HG03097 (cell line): Measurements from ENCODE around the gene SHLD3.
A peak's percentile ranks its signal among the peaks of the same experiment; 100 is the strongest.
"Not testable (repeated sequence)": the region's sequence is repeated elsewhere in the genome, so short reads cannot be mapped to it uniquely, and the experiment has no call there.

Source experiments
- ATAC-seq: cut with Tn5 transposase; IDR thresholded peaks from one replicate; pipeline ENCODE4 v1.9.1; 2021; ENCODE audit not compliant: unreplicated experiment, low FRiP score

Gene SHLD3

GRCh38 chr5:65624571-65625555 is at the start of gene SHLD3, which contains the start of gene TRAPPC13:
Gene SHLD3, plus strand, starts transcription at chr5:65625027. Its CDS starts 4,561 bp downstream, at chr5:65629588.
Gene TRAPPC13, plus strand, starts transcription at chr5:65625027. Its CDS starts 34 bp downstream, at chr5:65625061.
- peak; percentile 66 for ATAC-seq

DNA sequence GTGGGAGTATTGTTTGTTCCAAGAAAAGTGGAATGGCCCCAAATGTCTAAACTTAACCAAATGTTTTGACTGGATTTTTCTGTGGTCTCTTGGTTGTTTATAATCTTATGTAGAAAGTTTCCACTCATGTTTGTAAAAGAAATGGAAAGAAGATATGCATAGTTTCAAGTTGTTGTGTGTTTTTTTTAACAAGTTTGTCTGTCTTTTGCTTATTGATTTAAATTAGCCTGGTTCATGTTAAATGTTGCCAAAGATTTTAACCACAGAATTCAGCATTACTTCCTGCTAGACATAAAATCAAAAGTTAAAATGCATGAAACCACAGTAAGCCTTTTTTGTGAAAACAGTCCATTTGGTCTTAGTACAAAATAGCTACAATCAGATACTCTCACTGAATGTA is 47.7 kb upstream of the SHLD3 start:
- ATAC-seq, result no peak

GRCh38 chr5:65588694-65589093 is 36.1 kb upstream of the SHLD3 start:
- no peak for ATAC-seq

- not testable (repeated sequence) for ATAC-seq
Measured at GRCh38 chr5:65601761-65602160, 23.1 kb upstream of the SHLD3 start.

DNA sequence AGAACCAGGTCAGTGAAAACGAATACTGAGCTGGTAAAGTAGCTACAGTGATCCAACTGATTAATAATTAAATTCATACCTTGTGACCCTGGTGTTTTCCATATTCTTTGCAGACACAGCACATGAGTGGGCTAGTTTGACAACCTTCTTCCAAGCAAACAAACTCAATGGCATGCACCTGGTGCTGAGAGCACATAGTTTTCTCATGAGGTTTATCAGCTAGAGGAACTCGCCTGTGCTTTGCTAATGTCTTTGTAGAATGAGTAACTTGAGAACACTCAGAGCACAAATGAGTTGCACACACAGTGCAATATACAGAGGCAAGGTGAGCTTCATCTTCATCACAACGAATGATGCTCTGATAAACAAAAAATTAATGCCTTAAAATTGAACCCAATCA is 13.3 kb upstream of the SHLD3 start:
- no peak for ATAC-seq

- ATAC-seq, result no peak
Measured at GRCh38 chr5:65612298-65612907, 12.4 kb upstream of the SHLD3 start.

DNA sequence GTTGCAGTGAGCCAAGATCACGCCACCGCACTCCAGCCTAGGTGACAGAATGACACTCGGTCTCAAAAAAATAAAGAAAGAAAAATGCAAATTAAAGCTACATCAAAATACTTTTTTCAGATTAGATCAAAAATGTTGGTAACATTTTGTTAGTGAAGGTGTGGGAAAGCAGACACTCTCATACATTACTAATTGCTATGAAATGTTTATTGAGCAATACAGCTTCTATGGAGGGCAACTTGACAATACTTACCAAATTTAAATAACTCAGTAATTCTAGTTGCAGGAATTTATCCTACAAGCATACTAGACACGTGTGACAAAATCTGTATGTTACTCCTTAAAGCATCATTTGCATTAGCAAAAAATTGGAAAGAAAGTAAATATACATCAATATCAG is 4.8 kb upstream of the SHLD3 start:
- ATAC-seq, result no peak

DNA sequence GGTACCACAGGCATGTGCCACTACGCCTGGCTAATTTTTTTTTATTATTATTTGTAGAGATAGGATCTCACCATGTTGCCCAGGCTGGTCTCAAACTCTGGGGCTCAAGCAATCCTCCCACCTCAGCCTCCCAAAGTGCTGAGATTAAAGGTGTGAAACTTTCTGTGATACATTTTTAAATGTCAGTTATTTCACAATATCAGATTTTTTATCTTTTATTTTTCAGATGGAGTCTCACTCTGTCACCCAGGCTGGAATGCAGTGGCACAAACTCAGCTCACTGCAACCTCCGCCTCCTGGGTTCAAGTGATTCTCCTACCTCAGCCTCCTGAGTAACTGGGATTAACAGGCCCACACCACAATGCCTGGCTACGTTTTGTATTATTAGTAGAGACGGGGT is 2.9 kb upstream of the SHLD3 start:
- ATAC-seq, result not testable (repeated sequence)

- ATAC-seq, result no peak
Measured at GRCh38 chr5:65623482-65623881, 1.3 kb upstream of the SHLD3 start.

- ATAC-seq, result peak; percentile 90
Measured at GRCh38 chr5:65624025-65624570, 729 bp upstream of the SHLD3 start, which contains the start of gene TRIM23. Gene TRIM23, minus strand, starts transcription at chr5:65624333. Its CDS starts 59 bp downstream, at chr5:65624274.

DNA sequence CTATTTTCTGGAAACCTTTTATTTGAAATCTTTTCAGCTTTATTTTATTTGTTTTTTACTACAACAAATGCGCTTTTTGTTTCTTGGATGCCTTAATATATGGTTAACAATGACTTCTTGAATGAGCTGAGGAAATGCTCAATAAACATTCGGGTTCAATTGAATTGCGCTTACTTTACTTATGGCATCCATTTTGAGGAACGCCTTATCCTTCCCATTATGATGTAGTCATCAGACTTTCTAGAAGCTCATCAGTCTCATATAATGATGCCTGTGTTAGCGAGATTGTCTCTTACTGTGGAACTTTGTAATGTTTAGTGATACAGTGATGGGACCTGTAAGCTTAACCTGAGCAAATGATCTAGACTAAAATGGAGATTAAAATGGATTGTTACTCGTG is 916 bp downstream of the SHLD3 start:
- no peak for ATAC-seq

DNA sequence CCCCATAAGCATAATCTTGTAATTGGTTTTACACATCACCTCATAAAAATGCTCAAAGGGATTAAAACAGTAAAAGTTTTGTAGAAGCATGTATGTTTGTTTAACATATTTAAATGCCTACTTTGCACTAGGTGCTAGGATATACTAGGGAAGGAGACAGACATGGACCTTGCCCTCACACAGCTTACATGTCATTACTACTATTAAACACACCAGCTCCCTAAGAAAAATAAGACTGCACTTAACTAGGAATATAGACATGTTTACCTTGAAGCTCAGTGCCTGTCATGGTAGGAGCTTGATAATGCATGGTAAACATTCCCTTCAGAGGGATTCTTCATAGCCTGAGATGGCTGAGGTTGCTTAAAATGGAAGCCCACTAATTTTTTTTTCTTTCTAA is 6.2 kb downstream of the SHLD3 start:
- no peak for ATAC-seq

DNA sequence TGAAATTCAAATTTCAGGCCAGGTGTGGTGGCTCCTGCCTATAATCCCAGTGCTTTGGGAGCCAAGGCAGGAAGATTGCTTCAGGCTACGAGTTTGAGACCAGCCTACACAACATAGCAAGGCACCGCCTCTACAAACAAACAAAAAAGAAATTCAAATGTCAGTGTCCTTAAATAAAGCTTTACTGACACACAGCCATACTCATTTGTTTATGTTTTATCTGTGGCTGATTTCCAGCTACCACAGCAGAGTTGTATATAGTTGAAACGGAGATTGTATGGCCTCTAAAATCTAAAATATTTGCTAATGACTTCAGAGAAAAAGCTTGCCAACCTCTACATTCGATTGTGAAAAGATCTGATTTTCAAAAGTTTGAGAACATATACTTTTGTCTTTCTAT is 15.4 kb downstream of the SHLD3 start:
- ATAC-seq, result no peak

DNA sequence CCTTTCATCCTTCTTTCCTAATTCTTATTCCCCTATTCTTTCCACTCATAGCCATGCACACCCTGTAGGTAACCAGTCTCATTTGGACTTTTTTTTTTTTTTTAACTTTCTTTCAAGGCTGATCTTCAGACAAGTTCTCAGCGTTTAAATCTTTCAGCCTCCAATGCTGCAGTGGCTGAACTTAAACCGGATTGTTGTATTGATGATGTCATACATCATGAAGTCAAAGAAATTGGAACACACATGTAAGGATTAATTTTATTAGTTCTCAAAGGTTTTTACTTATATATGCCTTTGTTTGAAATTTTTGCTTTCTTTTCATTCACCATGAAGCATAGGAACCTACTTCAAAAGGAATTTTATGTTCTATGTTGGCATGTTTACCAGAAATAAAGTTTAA is 22.1 kb downstream of the SHLD3 start:
- no peak for ATAC-seq

GRCh38 chr5:65647941-65648340 is 23.1 kb downstream of the SHLD3 start:
- ATAC-seq, result no peak

DNA sequence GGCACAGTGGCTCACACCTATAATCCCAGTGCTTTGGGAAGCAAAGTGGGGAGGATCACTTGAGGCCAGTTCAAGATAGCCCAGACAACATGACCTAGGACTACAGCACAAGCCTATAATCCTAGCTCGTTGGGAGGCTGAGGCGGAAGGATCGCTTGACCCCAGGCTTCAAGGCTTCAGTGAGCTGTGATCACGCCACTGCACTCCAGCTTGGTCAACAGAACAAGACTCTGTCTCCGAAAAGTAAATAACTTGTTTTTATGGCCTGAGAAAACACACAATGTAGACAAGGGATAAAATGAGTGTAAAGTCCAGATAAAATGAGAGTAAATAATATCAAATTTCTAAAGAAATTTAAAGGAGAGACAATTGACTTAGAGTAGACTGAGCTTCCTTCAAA is 26.3 kb downstream of the SHLD3 start:
- no peak for ATAC-seq

DNA sequence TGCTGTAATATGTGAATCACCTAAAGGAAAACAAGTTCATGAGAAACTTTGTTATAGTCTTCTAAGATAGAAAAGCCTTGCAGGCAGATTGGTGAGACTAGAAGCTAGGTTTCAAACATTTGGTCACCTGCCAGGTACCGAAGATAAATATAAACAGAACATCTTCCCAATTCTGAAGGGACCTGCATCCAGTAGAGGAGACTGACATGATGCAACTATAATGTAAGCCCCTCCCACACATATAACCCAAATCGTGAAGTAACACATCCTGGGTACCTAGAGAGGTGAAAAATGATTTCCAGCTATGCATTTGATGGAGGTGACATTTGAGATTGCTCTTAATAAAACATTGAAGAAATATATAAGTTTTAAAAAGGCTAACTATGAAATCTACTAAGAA is 29.9 kb downstream of the SHLD3 start:
- no peak for ATAC-seq

DNA sequence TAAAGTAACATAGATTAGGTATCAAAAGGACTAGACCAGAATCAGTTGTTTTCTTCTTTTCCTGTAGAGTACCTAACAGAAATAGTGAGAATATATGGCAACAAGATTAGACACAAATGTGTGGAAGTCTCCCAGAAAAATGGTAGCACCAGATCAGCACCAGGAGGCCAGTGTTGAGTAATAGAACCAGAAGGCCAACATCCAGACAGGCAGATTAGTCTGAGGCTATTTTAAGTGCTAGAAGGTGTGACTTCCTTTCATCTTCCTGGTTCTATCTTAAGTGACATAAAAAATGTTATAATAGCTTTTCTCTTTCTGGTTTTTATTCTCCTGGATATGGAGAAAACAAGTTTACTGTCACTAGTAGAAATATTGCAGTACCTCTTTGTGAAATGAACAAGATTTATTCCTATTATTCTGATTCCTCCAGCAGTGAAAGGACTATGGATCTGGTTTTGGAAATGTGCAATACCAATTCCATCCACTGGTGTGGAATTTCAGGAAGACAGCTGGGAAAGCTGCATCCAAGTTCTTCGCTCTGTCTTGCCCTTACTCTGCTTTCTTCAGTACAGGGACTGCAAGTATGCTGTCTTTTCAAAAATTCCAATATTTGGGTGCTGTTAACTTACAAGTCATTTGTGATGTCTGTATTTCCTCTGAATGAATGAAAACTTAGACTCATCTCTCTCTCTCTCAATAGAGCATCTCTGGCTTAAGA is 39.1 kb downstream of the SHLD3 start:
- no peak for ATAC-seq

DNA sequence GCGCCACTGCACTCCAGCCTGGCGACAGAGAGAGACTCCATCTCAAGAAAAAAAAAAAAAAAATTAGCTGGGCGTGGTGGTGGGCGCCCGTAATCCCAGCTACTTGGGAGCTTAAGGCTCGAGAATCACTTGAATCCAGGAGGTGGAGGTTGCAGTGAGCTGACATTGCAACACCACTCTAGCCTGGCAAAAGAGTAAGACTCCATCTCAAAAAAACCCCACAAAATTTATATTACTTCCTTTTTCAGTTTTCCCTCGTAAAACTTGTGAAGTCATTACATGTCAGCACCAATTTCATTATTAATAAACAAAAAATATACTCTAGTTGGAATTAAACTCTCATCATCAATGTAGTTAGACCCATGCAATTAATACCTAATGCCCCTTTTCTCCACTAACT is 43.9 kb downstream of the SHLD3 start:
- no peak for ATAC-seq

DNA sequence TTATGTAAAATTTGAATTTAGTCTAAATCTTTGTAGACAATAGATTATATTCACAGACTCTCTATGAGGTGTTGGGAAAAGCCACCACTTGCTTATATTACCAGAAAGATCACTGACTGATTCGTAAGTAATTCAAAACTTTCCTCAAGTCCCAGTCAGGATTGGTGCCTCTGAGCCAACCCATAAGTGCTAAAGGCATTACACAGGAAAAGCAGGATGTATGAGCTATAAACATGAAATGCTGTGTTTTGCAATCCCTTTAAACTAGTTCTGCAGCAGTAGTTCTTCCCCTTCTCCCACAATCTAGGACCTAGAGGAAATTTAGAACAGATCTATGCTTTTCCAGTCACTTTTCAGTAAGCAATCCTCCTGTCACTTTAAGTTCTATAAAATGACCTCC is 48.0 kb downstream of the SHLD3 start:
- ATAC-seq, result no peak

DNA sequence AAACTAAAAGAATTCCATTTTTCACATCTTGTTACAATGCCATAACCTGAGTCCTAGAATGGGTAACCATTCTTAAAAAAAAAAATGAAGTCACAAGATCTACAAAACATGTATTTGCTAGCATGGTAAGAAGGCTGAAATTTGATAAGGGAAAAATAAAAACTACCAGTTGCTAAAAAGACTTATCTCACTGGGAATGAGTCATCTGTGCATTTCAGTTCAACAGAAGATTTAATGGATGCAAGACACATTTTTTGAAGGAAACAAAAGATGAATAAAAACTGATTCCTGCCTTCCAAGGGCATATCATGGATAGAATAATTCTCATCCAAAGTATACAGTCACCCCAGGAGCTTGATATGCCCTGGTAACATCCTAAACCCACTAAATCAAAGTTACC is 49.9 kb downstream of the SHLD3 start:
- ATAC-seq, result no peak
